Peyer's patch (tissue), 4 donors: Measurements from ENCODE around the gene GAS7.

Source experiments
- CTCF ChIP-seq, 6 experiments: fragments of 450-650 bp in 4 of 6; fragments of 200-600 bp in 2 of 6; sonication (generic) in 1 of 6; IDR thresholded peaks; one replicate each; pipeline ENCODE4 v1.5.1; 2017 to 2019; ENCODE audit warnings: antibody characterized with exemption in 6 of 6, mild to moderate bottlenecking in 3 of 6, moderate library complexity in 1 of 6
- POLR2A ChIP-seq, 2 donors: fragments of 450-650 bp; IDR thresholded peaks; one replicate each; pipeline ENCODE4 v1.5.1; 2017; ENCODE audit warnings: antibody characterized with exemption in 2 of 2, mild to moderate bottlenecking in 2 of 2, moderate library complexity in 2 of 2

- TF ChIP-seq CTCF (IDR thresholded peaks at IDR 0.05) = no peak
- TF ChIP-seq POLR2A (IDR thresholded peaks at IDR 0.05) = no peak
Observed at GRCh38 chr17:9905078-9905415, 293.4 kb downstream of the GAS7 start, which contains the start of gene RCVRN.
